Skin epidermis (tissue), 12 donors: Measurements from ENCODE around the gene KRTAP5-7.
A peak's percentile ranks its signal among the peaks of the same experiment; 100 is the strongest.
"Not testable (repeated sequence)": the region's sequence is repeated elsewhere in the genome, so short reads cannot be mapped to it uniquely, and the experiment has no call there.

Experiments used
- H3K27ac ChIP-seq, 21 experiments: fragments of 200-600 bp; sonication (generic) in 11 of 21; one replicate each; pipeline ENCODE4 v1.5.0; 2020; ENCODE audit warnings: mild to moderate bottlenecking in 3 of 21, inconsistent platforms in 2 of 21, moderate library complexity in 2 of 21
- H3K4me3 ChIP-seq, 7 experiments: fragments of 200-600 bp; sonication (generic) in 2 of 7; one replicate each; pipeline ENCODE4 v1.5.0; 2020; ENCODE audit warnings: inconsistent platforms in 2 of 7, mild to moderate bottlenecking in 2 of 7, moderate library complexity in 1 of 7

Gene KRTAP5-7, protein sequence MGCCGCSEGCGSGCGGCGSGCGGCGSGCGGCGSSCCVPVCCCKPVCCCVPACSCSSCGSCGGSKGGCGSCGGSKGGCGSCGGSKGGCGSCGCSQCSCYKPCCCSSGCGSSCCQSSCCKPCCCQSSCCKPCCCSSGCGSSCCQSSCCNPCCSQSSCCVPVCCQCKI

DNA sequence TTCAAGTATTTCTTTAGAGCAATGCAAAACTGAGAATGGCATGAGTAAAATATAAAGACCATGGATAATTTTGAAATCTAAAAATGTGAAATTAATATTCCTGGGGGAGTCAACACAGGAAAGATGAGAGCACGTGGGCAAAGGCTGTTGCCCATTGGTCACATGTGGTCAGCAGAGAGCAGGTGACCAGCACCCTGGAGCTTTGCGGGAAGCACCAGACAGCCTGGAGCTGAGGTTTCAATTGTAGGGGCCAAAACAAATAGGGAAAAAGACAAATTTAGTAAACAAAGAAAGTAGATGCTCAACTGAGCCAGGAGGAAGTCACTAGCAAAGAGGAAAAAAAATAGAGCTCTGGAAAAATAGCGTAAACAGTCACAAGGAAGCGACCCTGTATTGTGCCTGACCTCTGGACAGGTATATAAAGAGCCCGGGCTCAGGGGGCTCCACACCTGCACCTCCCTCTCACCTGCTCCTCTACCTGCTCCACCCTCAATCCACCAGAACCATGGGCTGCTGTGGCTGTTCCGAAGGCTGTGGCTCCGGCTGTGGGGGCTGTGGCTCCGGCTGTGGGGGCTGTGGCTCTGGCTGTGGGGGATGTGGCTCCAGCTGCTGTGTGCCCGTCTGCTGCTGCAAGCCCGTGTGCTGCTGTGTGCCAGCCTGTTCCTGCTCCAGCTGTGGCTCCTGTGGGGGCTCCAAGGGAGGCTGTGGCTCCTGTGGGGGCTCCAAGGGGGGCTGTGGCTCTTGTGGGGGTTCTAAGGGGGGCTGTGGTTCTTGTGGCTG is at the start of gene KRTAP5-7:
KRTAP5-7 (plus strand) TSS at position 472 of the 780 bp plus-strand sequence; CDS start at position 506, 34 bp downstream.
- H3K4me3 ChIP-seq, H3K27ac ChIP-seq: not testable (repeated sequence)

DNA sequence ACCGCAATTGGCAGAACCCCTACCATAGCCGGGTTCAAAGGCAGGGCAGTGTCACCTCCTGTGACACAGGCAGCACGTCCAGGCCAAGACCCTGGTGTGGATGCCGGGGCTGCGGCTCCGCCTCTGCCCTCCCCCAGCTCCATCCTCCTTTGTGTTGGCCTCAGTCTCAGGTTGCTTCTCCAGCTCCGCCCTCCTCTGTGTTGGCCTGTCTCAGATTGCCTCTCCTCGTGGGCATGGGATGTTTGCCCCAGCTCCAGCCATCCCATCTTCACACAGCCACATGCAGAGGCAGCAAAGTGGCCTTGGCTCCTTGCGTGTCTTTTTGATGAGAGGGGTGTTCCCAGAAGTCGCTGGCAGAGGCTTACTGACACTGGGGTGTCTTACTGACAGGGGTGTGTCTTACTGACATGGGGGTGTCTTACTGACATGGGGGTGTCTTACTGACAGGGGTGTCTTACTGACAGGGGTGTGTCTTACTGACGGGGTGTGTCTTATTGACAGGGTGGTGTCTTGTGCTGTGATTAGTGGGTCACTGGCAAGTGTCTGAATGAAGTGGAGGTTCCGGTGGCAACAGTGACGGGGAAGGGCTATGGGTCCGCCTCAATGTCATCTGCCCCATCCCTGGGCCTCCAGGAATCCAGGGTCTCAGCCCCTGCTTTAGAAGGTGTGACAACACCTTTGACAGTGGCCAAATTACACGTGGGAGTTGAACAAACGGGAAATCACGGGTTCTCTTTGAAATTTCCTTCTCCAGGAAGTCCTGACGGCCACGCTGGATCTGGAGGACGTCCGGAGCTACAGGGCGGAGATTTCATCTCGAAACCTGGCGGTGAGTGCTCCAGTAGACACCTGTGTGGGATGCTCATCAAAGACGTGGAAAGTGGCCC is 49.2 kb upstream of the KRTAP5-7 start:
- H3K4me3 ChIP-seq, result no peak overlapping the region
- no peak overlapping the region for H3K27ac ChIP-seq

DNA sequence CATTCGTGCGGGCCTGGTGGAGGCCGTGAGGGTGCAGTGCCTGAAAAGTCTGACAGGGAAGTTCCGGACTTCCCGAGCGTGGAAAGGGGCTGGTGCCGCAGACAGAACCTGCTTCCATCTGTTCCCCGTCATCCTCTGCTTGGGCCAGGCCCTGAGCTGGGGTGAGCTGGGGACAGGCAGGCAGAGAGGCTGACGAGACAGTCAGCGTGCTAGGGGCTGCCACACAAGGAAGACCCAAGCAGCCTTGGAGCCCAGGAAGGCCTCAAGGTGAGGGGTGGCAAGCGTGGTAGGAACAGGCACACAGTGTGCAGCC is 48.6 kb upstream of the KRTAP5-7 start:
- no peak overlapping the region for H3K27ac ChIP-seq
- no peak overlapping the region for H3K4me3 ChIP-seq

DNA sequence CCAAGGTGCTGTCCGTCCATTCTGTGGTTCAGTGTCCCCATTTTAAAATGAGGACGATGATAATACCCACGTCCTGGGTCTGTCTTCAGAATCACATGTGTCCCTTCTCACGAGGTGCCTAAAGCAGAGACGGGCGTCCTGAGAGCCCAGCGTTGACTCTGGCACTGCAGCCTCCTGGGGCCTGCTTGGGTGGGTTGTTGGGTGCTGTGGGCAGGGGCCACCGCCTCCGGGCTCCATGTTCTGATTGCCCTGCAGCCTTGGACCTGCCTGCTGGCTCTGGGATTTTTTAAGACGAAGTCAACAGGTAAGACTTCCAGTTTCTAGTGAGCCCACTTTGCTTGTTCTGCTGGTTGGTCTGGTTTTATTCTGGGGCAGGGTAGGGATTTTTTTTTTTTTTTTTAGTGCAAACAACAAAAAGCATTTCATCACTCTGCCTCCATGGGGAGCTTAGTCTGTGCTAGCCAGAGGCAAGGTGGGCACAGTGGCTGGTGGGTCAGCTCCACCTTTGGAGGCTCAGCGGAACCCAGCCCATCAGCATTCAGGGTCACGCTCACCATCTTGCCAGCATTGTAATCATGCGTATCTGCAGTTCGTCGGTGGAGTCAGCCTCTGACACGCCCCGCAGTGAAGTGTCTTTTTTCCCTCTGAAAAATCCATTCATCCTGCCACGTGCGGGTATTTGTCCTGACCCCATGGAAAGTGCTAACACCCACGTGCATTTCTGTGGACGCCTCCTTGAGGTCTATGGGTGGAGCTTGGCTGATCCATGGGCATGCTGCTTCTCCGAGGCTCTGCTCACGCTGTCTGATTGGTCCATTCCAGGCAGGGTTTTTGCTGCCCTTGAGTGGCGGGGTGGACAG is 45.7 kb upstream of the KRTAP5-7 start:
- H3K27ac ChIP-seq, result no peak overlapping the region
- H3K4me3 ChIP-seq, result no peak overlapping the region

DNA sequence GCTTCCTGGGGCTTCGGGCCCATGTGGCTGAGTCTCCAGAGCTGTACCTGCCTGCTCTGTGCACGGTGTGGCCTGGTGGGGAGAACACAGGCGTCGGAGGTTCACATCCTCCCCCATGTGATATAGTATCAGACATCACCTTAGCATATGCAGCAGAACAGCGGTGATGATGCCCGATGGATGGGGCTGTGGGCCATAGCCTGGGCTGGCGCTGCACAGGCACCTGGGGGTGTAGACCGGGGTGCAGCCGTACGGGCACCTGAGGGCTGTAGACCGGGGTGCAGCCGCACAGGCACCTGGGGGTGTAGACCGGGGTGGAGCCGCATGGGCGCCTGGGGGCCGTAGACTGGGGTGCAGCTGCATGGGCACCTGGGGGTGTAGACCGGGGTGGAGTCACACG is 44.9 kb upstream of the KRTAP5-7 start:
- H3K4me3 ChIP-seq, result no peak overlapping the region
- no peak overlapping the region for H3K27ac ChIP-seq

DNA sequence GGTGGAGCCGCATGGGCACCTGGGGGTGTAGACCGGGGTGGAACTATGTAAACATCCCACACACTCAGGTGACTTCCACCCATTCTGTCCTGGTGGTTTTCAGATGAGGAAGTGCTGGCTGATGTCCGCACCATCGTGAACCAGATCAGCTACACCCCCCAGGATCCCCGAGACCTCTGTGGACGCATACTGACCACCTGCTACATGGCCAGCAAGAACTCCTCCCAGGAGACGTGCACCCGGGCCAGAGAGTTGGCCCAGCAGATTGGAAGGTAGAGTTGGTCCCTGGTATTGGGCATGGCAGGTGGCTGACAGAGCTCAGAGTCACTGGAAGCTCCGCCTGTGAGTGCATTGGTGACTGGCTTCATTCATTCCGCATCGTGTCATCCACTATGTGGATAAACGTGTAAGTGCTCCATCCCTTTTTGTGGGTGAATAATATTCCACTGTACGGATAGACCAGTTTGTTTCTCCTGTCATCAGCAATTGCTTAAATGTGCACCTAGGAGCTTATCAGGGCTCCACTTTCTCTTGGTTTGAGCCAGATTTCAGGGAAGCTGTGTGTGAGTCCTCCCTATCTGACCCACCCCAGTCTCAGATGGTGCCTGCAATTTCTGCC is 44.2 kb upstream of the KRTAP5-7 start:
- no peak overlapping the region for H3K27ac ChIP-seq
- H3K4me3 ChIP-seq, result no peak overlapping the region

DNA sequence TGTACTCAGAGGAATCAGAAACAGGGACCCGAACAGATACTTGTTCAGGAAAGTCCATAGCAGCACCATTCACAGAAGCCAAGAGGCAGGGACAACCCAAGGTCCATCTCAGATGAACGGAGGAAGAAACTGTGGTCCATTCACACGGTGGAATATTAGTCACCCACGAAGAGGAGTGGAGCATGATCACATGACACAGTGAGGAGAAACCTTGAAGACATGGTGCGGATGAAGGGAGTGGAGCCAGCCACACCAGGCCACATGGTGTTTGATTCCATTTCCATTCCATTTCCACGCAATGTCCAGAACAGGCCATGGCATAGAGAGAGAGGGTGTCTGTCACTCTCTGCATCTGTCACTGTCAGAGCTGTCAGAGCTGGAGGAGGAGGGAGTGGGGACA is 43.4 kb upstream of the KRTAP5-7 start:
- H3K27ac ChIP-seq, result no peak overlapping the region
- H3K4me3 ChIP-seq, result no peak overlapping the region

DNA sequence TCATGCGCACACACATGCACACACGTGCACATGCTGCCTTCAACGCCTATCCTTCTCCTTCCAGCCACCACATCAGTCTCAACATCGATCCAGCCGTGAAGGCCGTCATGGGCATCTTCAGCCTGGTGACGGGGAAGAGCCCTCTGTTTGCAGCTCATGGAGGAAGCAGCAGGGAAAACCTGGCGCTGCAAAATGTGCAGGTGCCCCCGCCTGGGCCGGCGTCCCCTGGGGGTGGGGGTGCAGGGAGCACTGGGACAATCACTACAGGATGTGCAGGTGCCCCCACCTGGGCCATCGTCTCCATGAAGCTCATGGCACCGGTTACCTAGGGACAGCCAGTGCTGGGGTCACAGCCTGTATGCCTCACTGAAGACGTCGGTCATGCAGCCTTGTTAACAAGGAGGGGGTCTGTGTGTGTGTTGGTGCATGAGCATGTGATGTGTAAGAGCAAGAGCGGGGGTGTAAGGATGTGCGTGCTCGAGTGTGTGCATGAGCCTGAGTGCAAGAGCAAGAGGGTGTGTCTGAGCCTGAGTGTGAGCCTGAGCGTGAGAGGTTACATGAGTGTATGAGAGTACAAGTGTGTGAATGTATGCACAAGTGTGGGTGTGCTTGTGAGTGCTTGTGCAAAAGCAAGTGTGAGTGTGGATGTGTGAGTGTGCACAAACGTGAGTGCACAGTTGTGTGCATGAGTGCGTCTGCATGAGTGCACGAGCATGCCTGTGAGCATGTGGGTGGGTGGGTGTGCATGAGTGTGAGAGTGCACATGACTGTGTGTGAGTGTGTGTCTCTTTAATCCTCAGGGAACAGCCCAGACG is 42.6 kb upstream of the KRTAP5-7 start:
- no peak overlapping the region for H3K4me3 ChIP-seq
- no peak overlapping the region for H3K27ac ChIP-seq

DNA sequence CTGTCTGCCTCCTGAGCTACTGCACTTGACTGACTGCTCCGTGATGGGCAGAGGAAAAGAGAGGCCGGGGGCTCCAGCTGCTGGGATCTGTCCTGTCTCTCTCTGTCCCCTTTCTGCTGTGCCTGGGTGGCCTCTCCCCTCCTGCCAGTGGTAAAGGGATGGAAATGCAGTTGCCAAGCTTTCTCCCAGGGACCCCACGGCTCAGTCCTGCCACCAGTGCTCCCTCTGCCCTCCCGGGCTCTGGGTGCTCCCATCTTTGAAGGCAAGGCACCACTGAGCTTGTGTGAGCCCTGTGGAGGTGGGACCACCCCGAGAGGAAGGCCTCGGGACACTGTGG is 42.0 kb upstream of the KRTAP5-7 start:
- no peak overlapping the region for H3K27ac ChIP-seq
- no peak overlapping the region for H3K4me3 ChIP-seq

DNA sequence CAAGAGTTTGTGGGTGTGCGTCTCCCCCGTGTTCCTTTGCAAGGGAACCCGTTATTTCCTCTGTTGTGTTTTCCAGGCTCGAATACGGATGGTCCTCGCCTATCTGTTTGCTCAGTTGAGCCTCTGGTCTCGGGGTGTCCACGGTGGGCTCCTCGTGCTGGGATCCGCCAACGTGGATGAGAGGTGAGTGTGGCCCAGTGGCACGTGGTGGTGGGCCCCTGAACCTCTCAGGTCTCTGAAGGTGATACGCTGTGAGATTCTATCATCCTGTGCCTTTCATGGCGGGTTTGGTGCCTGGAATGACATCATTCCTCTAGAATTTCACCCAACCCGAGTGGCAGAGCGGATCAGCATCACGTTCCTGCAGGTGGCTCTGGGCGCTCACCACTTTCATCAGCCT is 41.6 kb upstream of the KRTAP5-7 start:
- Histone ChIP-seq H3K4me3 (no peak overlapping the region), H3K27ac (no peak overlapping the region)

DNA sequence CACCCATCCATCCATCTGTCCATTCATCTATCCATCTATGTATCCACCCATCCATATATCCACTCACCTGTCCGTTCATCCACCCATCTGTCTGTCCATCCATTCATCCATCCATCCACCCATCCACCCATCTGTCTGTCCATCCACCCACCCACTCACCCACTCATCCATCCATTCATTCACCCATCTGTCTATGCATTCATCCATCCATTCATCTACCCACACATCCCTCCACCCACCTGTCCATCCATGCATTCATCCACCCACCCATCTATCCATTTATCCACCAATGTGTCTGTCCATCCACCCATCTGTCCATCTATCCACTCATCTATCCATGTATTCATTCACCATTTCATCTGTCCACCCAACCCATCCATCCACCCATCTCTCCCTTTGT is 40.7 kb upstream of the KRTAP5-7 start:
- Histone ChIP-seq H3K27ac (no peak overlapping the region), H3K4me3 (no peak overlapping the region)

DNA sequence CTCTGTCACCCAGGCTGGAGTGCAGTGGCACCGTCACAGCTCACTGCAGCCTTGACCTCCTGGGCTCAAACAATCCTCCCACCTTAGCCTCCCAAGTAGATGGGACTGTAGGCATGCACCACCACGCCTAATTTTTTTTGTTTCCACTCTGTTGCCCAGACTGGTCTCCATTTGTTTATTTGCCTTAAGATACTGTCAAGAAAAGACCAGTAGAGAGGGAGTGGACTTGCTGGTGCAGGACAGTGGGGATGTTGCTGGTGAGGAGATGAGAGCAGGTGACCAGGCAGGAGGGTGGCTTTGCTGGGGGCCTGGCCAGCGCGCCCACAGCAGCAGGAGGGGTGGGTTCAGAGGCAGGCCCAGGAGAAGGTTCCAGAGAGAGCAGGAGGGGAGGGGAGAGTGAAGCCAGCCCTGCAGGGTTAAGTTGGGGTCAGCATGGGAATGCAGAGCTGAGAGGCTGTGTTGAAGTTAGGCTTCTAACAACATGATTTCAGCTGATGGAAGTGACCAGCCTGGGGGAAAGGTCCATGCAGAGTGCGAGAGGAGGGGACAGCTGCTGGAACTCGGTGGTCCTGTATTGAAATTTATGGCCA is 38.3 kb upstream of the KRTAP5-7 start:
- Histone ChIP-seq H3K4me3 (no peak overlapping the region), H3K27ac (peak overlapping the region in 5 of 21 experiments; percentile 11 to 66 (median 33))

DNA sequence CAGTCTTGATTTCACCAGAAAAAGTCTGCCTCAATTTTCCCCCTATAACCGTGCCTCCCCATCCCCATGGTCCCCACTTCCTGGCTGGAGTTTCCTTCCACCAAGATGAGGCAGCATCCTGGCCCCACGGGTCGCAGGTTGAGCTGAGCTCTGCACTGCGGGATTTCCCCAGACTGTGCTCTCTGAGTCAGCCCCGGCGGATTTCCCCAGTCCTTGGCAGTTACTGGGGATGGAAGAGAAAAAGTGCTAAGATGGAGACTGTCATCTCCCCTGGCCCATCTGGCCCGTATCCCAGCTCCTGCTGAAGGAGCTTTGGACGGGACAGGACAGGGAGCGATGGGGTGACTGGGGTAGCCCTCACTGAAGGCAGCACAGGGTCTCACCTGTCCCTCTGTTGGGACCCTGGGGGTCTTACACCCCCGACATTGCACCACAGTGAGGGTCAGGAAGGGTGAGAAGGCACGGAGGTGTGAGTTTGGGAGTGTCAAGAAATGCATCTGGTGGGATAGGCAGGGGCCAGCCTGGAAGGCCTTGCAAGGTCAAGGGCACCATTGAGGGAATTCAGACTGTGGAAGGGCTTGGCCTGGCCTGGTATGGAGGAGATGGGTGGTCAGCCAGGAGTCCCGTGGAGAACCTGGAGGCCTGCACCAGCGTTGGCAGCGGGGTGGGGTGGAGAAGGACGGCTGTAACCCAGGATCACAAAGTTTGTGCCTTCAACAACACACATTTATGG is 37.6 kb upstream of the KRTAP5-7 start:
- Histone ChIP-seq H3K4me3 (no peak overlapping the region), H3K27ac (peak overlapping the region in 2 of 21 experiments; percentile 22 to 66)

DNA sequence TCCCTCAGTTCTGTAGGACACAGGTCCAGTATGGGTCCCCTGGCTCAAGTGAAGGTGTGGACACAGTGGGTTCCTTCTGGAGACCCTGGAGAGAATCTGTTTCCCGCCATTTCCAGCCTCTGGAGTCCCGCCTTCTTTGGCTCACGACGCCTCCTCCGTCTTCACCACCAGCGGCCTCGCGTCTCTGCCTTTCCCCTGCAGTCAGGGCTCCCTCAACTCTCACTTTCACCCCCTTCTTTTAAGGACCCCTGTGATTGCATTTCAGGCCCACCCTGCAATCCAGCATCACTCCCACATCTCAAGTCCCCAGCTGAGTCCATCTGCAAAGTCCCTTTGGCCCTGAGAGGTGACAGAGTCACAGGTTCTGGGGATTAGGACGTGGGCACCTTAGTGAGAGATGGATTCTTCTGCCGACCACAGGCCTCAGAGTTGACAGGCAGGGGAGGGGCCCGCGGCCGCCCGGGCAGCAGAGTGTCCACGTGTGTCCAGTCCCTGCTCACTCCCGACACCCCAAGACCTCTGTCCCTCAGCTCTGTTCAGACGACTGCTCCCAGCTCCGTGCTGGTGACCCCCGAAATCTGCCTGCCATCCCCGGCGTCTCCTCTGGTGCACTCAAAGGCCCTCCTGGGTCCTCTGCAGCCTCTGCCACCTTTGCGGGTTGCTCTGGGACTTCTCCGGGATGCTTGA is 36.9 kb upstream of the KRTAP5-7 start:
- Histone ChIP-seq H3K27ac (no peak overlapping the region), H3K4me3 (no peak overlapping the region)

DNA sequence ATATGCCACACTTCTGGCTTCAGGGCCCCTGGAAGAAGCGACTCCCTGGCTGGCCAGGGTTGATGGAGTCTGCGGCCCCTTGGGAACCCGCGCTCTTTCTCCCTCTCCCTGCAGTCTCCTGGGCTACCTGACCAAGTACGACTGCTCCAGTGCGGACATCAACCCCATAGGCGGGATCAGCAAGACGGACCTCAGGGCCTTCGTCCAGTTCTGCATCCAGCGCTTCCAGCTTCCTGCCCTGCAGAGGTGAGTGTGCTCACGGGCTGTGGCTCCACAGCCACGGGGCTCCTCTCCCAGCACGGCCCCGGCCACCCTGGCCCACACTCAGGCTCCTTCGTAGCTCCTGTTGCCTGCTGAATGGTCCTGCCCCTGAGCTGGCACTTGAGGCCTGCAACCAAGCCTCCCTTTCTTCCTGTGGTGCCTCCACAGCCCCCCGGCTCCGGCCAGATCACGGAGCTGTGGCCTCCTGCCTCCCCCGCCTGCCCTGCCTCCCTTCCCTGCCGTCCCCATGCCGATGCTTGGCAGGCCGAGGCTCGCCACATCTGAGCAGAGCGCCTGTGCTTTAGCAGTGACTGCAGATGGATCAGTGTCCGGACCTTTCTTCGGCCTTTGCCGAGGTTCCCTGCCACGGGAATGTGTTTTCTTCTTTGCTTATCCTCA is 36.2 kb upstream of the KRTAP5-7 start:
- no peak overlapping the region for H3K4me3 ChIP-seq

DNA sequence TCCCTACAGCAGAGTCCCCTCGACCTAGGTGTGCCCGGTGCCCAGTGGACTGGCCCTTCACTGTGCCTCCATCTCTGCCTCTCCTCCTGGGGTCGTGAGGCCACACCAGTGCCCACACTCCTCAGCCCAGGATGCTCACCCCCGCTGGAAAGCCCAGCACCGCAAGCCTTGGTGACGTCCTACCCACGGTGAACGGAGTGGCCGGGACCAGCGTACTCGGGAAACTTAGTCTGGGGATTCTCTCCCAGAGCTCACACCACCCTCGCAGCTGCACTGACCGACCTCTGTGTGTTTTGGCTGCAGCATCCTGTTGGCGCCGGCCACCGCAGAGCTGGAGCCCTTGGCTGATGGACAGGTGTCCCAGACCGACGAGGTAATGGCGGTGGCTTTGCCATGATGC is 35.5 kb upstream of the KRTAP5-7 start:
- no peak overlapping the region for H3K27ac ChIP-seq
- H3K4me3 ChIP-seq, result no peak overlapping the region

More for the DNA sequence above, 36.2 kb upstream of the KRTAP5-7 start:
- H3K27ac ChIP-seq, result no peak overlapping the region

DNA sequence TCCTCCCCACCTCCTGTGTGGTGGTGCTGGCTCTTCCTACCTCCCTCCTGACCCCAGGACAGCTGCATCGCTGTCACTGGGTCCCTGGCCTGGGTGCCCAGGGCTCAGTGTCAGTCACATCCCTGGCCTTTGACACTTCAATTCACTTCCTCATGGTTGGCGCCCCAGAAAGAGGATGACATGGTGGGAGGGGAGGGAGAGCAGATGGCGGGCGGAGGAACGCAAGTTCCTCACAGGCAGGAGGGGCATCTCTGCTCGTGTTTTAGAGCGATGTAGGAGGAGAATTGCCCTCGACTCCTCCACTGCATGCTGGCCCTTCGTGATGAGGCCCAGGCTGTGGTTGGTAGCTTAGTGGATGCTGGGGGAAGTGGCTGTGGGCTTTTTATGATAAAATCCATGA is 35.1 kb upstream of the KRTAP5-7 start:
- Histone ChIP-seq H3K27ac (no peak overlapping the region), H3K4me3 (no peak overlapping the region)
